Tibial nerve (tissue), 4 donors: ENCODE data around the gene GPR162. TPM values are rescaled to one million over a fixed set of nuclear protein-coding genes. Genes with fewer than 3 reads are reported as not detected.
"Not testable (repeated sequence)": the region's sequence is repeated elsewhere in the genome, so short reads cannot be mapped to it uniquely, and the experiment has no call there.

ENCODE experiments used
- DNase-seq, 2 donors: peaks; one replicate each; pipeline ENCODE4 v3.0.0-alpha.2; 2019; ENCODE audit warnings: low spot score in 2 of 2
- H3K27ac ChIP-seq, 4 donors: fragments of 200-600 bp; sonication (generic) in 3 of 4; one replicate each; pipeline ENCODE4 v1.5.1; 2017 to 2019; ENCODE audit warnings: mild to moderate bottlenecking in 1 of 4
- H3K27me3 ChIP-seq, 2 donors: fragments of 200-600 bp; sonication (generic) in 1 of 2; one replicate each; pipeline versions ENCODE4 v1.5.1 to v1.6.0; 2017 to 2019
- H3K36me3 ChIP-seq, 3 donors: fragments of 200-600 bp; sonication (generic); one replicate each; pipeline ENCODE4 v1.5.1; 2018 to 2019
- H3K4me1 ChIP-seq, 4 donors: fragments of 200-600 bp; sonication (generic) in 3 of 4; one replicate each; pipeline ENCODE4 v1.5.1; 2017 to 2019
- H3K4me3 ChIP-seq, 4 donors: fragments of 200-600 bp; sonication (generic) in 3 of 4; one replicate each; pipeline ENCODE4 v1.5.1; 2017 to 2019; ENCODE audit warnings: mild to moderate bottlenecking in 1 of 4, moderate library complexity in 1 of 4
- H3K9me3 ChIP-seq, 4 donors: fragments of 200-600 bp; sonication (generic) in 3 of 4; one replicate each; pipeline ENCODE4 v1.5.1; 2017 to 2019
- CTCF ChIP-seq, 5 experiments: fragments of 200-600 bp in 3 of 5; fragments of 450-650 bp in 2 of 5; sonication (generic) in 3 of 5; IDR thresholded peaks; one replicate each; pipeline ENCODE4 v1.5.1; 2016 to 2019; ENCODE audit warnings: antibody characterized with exemption in 5 of 5, mild to moderate bottlenecking in 3 of 5, moderate library complexity in 2 of 5
- EP300 ChIP-seq, 2 donors: sonication (generic); formaldehyde crosslinking; IDR thresholded peaks; one replicate each; pipeline ENCODE4 v1.6.1; 2017; ENCODE audit warnings: antibody characterized with exemption in 2 of 2, mild to moderate bottlenecking in 1 of 2
- POLR2A ChIP-seq, 2 donors: fragments of 450-650 bp; IDR thresholded peaks; one replicate each; pipeline ENCODE4 v1.6.1; 2017; ENCODE audit warnings: antibody characterized with exemption in 2 of 2, mild to moderate bottlenecking in 2 of 2, moderate library complexity in 2 of 2
- WGBS, 2 donors: methylation state at CpG; one replicate each; pipeline ENCODE4 v1.1.5; 2018; 5-methylcytosine and 5-hydroxymethylcytosine counted together
- total RNA-seq, 4 donors: library from RNA; depleted of rRNA; stranded (reverse); fragments of >200 nt; gene quantifications; one replicate each; pipeline ENCODE4 v1.1.0, GENCODE V29; 2016

GPR162 gene
- total RNA-seq, 4 donors from 2014 or later = 1.3 to 5.4 (median 2.2) TPM

- H3K36me3 ChIP-seq = peaks cover 0 to 20% (median 0%) of the 10 kb centered on the region in 3 donors
- H3K9me3 ChIP-seq = no peaks in the 10 kb centered on the region
- TF ChIP-seq EP300 (IDR thresholded peaks at IDR 0.05) = peak; percentile 41 to 75
- peak in 1 of 5 experiments; percentile 39 for TF ChIP-seq CTCF (IDR thresholded peaks at IDR 0.05)
- peak; percentile 53 to 73 for TF ChIP-seq POLR2A (IDR thresholded peaks at IDR 0.05)
- peak within 1 kb of the TSS; percentile 69 to 93 (median 91) for H3K27ac ChIP-seq
- H3K4me1 ChIP-seq = peaks cover 0 to 52% (median 30%) of the 10 kb centered on the region in 4 donors
- peak within 1 kb of the TSS; percentile 65 to 94 (median 82) for H3K4me3 ChIP-seq
- DNase-seq = peak; percentile 91 to 94
- 0 to 2% methylated on average over 23 to 41 of the region's 66 CpGs for WGBS, 2 donors
- no peaks in the 10 kb centered on the region for H3K27me3 ChIP-seq
Observed at GRCh38 chr12:6873094-6874014, 51.7 kb downstream of the GPR162 start, which contains the start of gene SPSB2. SPSB2 (minus strand) TSS chr12:6873303; CDS start chr12:6872901, 402 bp downstream.

GRCh38 chr12:6874015-6874368 is 52.4 kb downstream of the GPR162 start:
- not testable (repeated sequence) for H3K9me3 ChIP-seq, H3K27me3 ChIP-seq, DNase-seq
- Histone ChIP-seq H3K27ac (peak overlapping the region in 3 of 4 donors; percentile 90 to 93 (median 92)), H3K4me1 (peaks cover 0 to 46% (median 24%) of the 10 kb centered on the region in 4 donors), H3K4me3 (peak overlapping the region; percentile 65 to 94 (median 82)), H3K36me3 (peaks cover 0 to 20% (median 0%) of the 10 kb centered on the region in 3 donors)
- 36 to 41% methylated on average over 9 of the region's 9 CpGs for WGBS, 2 donors

Other genes starting within 250 kb of the GPR162 start
- gene CHD4, start 214.4 kb upstream of the GPR162 start, total RNA-seq = 100 to 1,000 TPM; 192 to 256 (median 242) TPM
- gene LPAR5, start 185.9 kb upstream of the GPR162 start, total RNA-seq = 10 to 100 TPM in 1 of 4 donors, 1 to 10 TPM in 3; 1.8 to 11.4 (median 3.2) TPM
- 1 to 10 TPM in 3 of 4 donors, under 1 TPM in 1; 0.30 to 2.4 (median 2.0) TPM for gene ACRBP, start 174.4 kb upstream of the GPR162 start, total RNA-seq
- gene ING4, start 158.7 kb upstream of the GPR162 start, total RNA-seq = 10 to 100 TPM; 32.6 to 52.5 (median 45.3) TPM
- gene ZNF384, start 132.4 kb upstream of the GPR162 start, total RNA-seq = 10 to 100 TPM; 26.2 to 52.5 (median 38.2) TPM
- under 1 TPM in 2 of 4 donors, not detected in 2; 0.21 to 0.39 TPM for gene PIANP, start 121.0 kb upstream of the GPR162 start, total RNA-seq
- 10 to 100 TPM; 46.9 to 74.4 (median 70.0) TPM for gene COPS7A, start 97.8 kb upstream of the GPR162 start, total RNA-seq
- gene MLF2, start 68.7 kb upstream of the GPR162 start, total RNA-seq = 100 to 1,000 TPM; 103 to 205 (median 133) TPM
- gene PTMS, start 55.5 kb upstream of the GPR162 start, total RNA-seq = 100 to 1,000 TPM; 112 to 225 (median 174) TPM
- gene LAG3, start 49.3 kb upstream of the GPR162 start, total RNA-seq = 1 to 10 TPM; 1.2 to 4.0 (median 2.9) TPM
- 10 to 100 TPM in 1 of 4 donors, 1 to 10 TPM in 3; 7.5 to 12.6 (median 8.9) TPM for gene CD4, start 32.3 kb upstream of the GPR162 start, total RNA-seq
- 10 to 100 TPM; 14.6 to 45.8 (median 36.4) TPM for gene P3H3, start 6.6 kb downstream of the GPR162 start, total RNA-seq
- 1 to 10 TPM in 3 of 4 donors, under 1 TPM in 1; 0.84 to 9.9 (median 5.6) TPM for gene GNB3, start 19.1 kb downstream of the GPR162 start, total RNA-seq
- 10 to 100 TPM in 1 of 4 donors, 1 to 10 TPM in 1, under 1 TPM in 2; 0.21 to 19.4 (median 3.6) TPM for gene CDCA3, start 29.5 kb downstream of the GPR162 start, total RNA-seq
- gene USP5, start 30.3 kb downstream of the GPR162 start, total RNA-seq = 10 to 100 TPM; 47.6 to 63.9 (median 56.8) TPM
- gene TPI1, start 45.7 kb downstream of the GPR162 start, total RNA-seq = 100 to 1,000 TPM; 189 to 346 (median 282) TPM
- 10 to 100 TPM in 3 of 4 donors, 1 to 10 TPM in 1; 9.4 to 12.7 (median 11.8) TPM for gene SPSB2, start 51.5 kb downstream of the GPR162 start, total RNA-seq
- gene LRRC23, start 83.0 kb downstream of the GPR162 start, total RNA-seq = 10 to 100 TPM; 11.6 to 17.2 (median 17.1) TPM
- 10 to 100 TPM; 14.0 to 25.8 (median 15.9) TPM for gene ENO2, start 92.8 kb downstream of the GPR162 start, total RNA-seq
- gene ATN1, start 106.1 kb downstream of the GPR162 start, total RNA-seq = 100 to 1,000 TPM in 3 of 4 donors, 10 to 100 TPM in 1; 92.2 to 260 (median 123) TPM
- gene RNU7-1, start 122.0 kb downstream of the GPR162 start, total RNA-seq = not detected
- gene C12orf57, start 122.2 kb downstream of the GPR162 start, total RNA-seq = 100 to 1,000 TPM; 569 to 764 (median 665) TPM
- 10 to 100 TPM; 11.9 to 31.5 (median 20.8) TPM for gene PTPN6, start 129.5 kb downstream of the GPR162 start, total RNA-seq
- gene PHB2, start 148.8 kb downstream of the GPR162 start, total RNA-seq = 100 to 1,000 TPM; 138 to 178 (median 149) TPM
- gene EMG1, start 149.1 kb downstream of the GPR162 start, total RNA-seq = 10 to 100 TPM; 27.7 to 37.7 (median 35.9) TPM
- 10 to 100 TPM; 19.7 to 29.7 (median 23.8) TPM for gene LPCAT3, start 196.7 kb downstream of the GPR162 start, total RNA-seq
- gene C1S, start 238.9 kb downstream of the GPR162 start, total RNA-seq = 1,000 to 10,000 TPM in 1 of 4 donors, 100 to 1,000 TPM in 3; 415 to 1,129 (median 638) TPM